GM18502 (cell line): ENCODE results near the gene L3MBTL2.
"Not testable (repeated sequence)": the region's sequence is repeated elsewhere in the genome, so short reads cannot be mapped to it uniquely, and the experiment has no call there.

Experiments used
- ATAC-seq: cut with Tn5 transposase; IDR thresholded peaks from one replicate; pipeline ENCODE4 v1.9.1; 2021; ENCODE audit warnings: mild to moderate bottlenecking; ENCODE audit not compliant: unreplicated experiment, poor library complexity

Gene L3MBTL2

DNA sequence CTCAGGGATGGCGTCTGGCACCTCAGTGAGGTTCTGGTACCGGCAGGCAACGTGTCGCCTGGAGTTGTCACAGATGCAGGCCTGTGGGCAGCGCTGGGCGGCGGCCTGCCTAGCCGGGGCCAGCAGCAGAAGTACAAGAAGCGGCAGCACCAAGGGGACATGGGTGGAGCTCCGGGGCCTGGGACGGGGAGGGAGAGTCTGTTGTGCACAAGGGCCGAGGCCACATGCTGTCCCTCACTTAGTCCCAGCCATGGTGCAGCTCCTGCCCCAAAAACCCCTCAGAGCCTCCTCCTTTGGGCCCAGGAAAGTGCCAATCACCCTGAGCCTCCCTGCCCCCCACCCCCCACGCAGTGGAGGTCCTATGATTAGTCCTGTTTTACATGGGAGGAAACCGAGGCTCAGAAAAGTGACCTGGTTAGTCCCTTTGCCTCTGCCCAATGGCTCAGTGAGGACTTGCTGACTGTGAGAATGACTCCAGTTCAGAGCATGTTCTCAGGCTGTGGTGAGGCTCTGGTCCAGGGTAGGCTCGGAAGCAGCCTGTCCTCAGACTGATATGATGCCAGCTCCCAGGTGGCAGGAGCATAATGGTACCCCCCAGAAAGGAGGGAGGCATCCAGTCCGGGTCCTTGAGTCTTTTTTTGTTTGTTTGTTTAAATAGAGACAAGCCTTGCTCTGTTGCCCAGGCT is 34.5 kb downstream of the L3MBTL2 start:
- no peak for ATAC-seq

DNA sequence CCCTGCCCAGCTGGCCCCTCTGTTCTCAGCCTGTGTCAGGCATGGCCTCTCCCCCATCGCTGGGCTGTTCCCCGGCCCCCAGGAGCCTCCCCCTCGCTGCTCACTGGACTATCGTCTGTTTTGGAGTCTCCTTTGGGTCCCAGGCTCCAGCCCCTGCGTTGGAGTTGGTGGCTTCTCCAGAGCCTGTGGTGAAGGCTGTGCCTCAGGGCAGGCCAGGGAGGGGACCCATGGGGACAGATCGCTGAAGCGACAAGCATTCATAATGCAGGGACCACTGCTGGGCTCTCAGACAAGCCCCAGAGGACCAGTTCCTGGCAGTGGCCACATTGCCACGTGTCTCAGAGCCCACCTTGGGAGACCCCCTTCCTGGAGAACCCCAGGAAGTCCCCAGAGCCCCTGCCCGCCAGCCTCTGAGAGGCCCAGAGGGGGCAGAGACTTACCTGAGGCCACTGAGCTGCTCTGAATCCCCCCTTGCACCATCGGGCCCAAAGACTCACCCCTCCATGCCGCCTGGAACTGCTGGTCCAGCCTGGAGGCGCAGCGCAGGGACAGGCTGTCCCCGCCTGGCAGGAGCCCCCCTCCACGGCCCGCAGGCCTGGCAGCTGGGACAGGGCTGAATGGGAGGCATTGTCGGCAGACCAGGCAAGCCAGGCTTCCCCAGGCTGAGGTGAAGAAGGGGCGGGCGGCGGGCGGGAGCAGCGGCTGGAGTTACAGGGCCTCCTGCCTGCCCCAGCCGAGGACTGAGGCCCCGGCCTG is 35.4 kb downstream of the L3MBTL2 start, which contains the start of gene CHADL:
TSS of gene CHADL (minus strand) at position 555 of the 756 bp plus-strand sequence. CDS start at position 505, 50 bp downstream.
- no peak for ATAC-seq

DNA sequence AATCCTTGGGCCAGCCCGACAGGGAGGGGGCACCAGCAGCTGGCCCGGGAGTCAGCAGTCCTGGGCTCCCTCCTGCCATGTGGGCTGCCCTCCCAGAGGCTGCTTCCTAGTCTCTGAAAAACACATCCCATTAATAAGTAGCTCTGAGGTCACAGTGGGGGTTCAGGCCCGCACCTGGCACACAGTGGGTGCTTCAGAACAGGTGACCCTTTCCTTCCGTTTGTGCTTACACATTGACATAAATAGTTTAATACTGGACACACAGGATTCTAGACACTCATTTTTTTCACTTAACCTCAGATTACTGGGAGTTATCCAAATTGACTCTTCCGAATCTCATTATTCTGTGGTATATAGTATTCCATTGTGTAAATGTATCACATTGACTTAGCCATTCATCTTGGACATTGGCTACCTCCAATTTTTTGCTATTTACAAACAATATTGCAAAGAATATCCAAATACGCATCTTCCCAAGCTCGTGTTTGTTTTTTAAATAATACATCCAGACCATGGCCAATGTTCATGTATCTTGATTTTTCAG is 36.1 kb downstream of the L3MBTL2 start:
- ATAC-seq = no peak

DNA sequence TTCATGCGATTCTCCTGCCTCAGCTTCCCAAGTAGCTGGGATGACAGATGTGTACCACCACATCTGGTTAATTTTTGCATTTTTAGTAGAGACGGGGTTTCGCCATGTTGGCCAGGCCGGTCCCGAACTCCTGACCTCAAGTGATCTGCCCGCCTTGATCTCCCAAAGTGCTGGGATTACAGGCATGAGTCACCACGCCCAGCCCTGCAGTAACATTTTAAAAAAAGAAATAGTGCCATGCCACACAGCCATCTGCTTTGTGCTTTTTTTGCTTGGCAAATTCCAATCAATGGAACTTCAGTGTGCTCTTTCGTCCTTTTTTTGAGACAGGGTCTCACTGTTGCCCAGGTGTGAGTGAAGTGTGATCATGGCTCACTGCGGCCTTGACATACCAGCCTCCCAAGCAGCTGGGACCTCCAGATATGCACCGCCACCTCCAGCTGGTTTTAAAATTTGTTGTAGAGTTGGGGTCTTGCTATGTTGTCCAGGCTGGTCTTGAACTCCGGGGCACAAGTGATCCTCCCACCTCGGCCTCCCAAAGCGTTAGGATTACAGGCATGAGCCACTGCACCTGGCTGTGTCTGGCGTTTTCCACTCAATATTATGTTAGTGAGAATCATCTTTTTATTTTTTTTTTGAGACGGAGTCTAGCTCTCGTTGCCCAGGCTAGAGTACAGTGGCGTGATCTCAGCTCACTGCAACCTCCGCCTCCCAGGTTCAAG is 37.4 kb downstream of the L3MBTL2 start:
- ATAC-seq = no peak

DNA sequence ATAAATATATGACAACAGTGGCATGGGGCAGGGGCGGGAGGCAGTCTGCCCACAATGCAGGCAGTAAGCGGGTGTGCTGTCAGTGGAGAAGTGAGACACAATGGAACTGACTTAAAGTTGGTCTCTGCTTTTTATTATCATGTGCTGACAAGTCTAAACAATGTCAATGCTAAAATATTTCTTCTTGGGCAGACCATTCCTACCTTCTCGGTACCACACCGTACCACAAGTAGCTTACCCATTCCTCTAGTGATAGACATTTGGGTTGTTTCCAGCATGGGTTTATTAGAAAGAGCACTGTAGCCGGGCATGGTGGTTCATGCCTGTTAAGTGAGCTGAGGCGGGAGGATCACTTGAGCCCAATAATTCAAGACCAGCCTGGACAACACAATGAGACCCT is 38.2 kb downstream of the L3MBTL2 start:
- no peak for ATAC-seq

DNA sequence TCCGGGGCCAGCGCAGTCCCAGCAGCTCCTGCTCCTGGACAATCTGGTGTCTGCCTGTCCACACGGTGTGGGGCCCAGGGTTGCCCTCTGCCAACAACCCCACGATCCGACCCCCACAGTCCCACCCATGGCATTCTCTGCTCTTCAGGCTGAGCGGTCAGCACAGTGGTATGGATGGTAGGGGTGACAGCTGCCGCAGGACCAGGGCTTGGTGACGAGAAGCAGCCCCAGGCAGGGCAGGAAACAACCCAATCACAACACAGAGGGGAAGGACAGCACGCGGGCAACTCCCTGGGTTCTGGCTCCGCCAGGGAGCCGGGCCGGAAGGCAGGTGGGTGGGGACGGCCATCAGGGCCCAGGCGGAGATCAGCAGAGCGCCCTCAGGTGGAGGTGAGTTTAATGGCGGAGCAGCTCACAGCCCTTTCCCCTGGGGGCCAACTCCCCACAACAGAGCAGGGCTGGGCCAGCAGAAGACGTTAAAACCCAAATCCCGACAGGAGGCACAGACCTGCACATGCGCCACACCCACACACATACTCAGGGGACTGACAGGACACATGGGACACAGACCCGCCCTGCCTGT is 40.9 kb downstream of the L3MBTL2 start:
- no peak for ATAC-seq

DNA sequence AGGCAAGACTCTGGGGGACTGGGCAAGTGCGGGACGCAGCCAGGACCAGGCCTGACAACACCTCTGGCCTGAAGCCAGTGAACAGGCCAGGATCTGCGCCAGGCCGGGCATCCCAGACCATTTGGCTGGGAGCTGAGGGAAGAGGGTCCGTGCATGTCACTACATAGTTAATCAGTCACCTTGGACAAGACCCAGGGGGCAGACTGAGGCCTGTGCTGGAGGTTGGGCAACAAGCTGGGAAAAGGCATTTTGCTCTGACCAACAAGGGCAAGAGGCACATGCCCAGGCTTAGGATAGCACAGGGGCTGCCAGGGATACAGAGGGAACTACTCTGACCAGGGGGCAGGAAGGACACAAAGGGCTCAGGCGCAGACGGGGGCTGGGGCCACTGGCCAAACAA is 42.6 kb downstream of the L3MBTL2 start:
- ATAC-seq = no peak

DNA sequence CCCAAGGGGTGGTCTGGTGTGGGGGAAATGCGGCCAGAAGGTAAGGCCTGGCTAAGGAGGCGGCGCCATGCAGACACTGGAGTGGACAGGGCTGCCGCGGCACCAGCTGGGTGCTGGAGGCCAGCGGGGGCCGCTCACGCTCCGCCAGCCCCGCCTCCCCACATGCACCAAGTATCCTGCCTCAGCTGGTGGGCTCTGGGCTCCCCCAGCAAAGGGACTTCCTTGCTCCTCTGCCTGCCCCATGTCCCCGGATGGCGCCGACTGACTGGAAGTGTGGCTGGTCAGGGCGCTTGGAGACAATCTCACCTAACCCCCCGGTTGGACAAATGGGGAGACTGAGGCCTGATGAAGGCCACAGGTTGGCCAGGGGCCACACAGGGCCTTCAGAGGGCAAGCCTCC is 43.2 kb downstream of the L3MBTL2 start:
- no peak for ATAC-seq

DNA sequence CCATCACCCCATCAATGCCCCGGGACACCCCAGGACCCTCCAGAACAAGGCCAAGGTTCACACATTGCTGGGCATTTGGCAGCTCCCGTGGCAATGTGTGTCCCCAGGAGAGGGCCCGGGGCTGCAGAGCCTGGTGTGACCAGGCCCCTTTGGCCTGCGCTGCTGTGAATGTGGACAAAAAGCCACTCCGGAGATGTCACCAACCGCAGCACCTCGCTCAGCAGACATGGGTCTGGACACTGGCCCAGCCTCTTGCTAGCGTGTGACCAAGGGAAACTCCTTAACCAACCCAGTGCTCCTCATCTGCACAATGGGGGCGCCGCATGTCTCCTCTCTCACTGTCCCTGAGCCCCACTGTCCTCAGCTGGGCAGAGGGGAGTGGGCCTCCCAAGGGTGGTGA is 43.6 kb downstream of the L3MBTL2 start:
- ATAC-seq = no peak

DNA sequence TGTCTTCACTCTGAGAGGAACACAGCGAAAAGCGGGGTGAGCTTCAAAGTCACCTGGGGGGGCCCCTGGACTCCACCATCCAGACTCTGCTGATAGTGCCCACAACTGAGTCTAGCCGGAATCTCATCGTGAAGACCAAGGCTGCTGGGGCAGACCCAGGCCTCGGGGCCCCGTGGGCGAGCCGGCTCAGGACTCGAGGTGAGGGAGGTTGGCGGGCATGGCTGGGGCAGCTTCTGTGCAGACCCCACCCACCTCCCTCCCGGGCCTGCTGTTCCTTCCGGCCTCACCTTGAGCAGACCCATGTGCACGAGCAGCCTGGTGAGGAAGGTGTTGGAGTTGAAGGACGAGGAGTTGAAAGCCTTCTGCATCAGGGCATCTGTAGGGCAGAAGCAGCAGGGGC is 44.3 kb downstream of the L3MBTL2 start:
- ATAC-seq = no peak

DNA sequence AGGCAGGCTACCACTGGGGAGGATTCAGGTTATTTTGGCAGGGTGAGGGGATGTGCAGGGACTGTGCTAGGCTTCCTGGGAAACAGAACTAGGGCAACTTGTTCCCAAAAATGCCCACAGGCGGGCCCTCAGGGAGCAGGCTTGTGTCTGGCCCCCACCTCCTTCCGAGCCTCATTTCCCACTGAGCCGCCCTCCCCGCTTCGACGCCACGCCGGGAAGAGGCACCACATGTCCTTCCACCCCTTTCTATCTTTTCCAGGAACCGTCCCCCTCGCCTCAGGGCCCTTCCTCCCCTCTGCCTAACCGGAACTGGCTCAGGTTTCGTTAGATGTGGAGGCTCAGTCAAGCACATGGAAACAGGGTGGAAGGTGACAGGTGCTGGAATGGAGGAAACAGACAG is 45.0 kb downstream of the L3MBTL2 start:
- ATAC-seq = no peak

DNA sequence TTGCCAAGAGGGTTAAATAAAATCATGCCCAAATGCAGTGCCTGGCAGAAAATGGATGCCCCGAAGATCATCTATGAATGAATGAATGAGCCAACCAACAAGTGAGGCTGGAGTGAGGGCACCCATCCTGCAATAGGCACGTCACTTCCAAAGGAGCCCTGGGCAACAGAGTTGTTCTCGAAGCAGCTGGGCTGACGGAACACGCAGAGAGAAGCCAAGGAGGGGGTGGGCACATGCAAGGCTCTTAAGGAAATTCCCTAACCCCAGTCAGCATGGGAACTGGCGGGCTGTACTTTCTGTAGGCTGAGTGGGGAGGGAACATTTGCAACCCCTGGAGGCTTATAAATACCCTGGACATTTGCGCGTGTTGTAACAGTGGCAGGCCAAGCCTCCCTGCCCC is 47.3 kb downstream of the L3MBTL2 start:
- ATAC-seq = no peak

DNA sequence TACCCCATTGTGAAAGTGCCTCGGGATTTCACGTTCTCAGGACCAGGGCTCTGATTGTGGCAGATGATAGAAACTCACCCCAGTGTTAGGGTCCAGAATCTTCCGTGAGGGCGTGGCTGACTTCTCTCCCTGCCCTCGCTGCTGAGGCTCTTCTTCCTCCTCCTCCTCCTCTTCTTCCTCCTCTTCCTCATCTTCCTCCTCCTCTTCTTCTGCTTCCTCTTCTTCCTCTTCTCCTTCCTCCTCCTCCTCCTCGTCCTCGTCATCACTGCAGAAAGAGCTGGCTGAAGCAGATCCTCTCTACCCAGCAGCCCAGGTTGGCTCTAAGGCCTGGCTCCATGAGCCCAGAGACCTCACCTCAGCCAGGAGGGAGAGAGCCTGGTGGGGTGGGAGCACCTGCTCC is 49.1 kb downstream of the L3MBTL2 start:
- no peak for ATAC-seq

DNA sequence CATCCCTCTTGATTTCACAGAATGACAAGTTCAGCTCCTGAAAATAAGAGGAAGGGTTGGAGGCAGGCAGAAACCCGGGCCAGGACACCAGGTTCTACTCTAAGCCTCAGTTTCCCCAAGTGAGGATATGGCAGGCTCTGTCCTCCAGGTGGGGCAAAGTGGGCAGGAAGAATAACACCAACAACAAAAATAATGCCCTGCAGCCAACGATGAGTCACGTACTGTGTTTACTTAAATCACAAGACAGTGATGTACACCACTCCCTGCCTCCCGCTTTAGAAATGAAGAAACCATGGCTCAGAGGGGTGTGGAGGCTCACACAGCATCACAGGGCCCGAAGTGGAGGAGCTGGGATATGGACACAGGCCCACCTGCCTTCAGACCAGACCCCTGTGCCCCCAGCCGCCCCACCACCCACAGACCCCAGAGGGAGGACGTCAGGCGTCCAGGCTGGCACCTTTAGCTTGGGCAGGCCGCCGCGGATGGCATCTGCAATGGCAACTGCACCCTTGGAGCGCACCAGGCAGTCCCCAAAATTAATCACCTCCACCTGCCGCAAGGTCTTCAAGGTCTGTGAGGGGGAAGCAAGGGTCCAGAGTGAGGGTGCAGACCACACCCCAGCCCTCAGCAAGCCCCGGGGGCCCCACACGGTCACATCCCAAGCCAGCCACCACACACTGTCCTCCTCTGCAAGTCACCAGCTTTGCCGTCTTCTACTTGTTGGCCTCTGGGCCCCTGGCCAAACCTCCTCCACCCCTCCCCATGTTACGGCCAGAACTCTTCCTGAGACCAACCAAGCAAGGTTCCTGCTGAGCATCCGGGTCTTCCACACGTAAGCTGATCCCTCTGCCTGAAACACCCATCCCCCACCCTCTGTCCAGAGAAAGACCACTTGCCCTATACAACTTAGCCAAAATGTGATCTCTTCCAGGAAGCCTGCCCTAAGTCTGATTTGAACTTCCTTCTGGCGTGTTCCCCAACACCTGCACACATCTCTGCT is 51.4 kb downstream of the L3MBTL2 start:
- no peak for ATAC-seq

DNA sequence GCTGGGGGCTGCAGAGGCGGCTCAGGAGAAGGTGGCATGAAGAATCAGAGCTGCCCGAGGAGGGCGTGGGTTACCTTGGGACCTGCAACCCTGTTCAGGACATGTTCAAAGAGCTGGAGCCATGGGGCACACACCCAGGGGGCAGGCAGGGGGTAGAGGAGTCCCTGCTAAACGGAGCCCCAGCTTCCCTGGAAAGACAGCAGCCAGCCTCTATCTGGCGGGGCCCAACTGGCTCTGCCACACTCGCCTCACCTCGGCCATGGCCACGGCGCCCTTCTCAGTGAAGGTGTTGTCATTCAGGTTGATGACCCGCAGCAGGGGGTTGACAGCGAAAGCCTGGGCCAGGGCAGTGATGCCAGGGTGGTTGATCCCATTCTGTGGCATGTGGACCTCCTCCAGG is 52.6 kb downstream of the L3MBTL2 start:
- ATAC-seq = no peak

DNA sequence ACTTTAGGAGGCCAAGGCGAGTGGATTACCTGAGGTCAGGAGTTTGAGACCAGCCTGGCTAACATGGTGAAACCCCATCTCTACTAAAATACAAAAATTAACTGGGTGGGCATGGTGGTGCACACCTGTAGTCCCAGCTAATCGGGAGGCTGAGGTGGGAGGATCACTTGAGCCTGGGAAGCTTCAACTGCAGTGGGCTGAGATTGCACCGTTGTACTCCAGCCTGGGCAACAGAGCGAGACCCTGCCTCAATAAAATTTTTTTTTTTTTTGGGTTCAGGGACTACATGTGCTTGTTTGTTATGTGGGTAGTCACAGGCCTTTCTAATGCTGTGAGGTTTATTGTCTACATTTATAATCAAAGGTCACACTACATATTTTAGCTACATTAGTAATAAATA is 54.6 kb downstream of the L3MBTL2 start:
- not testable (repeated sequence) for ATAC-seq

DNA sequence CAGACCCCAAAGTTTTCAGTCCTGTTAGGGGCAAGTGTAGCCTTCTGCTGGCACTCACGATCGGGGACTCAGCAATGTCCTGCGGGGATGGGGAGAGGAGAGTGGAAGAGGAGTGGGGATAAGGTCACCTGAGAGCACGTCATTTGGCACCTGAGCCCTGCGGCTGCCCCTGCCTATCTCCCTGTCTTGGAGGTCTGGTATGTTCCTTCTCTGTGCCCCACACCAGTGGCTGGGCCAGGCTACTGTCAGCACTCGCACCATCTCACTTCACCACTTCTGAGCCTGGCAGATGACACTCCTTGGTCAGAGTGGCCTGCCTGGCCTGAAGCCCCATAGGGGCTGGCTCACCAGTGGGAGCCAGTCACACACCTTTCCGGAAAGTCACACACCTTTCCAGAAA is 55.8 kb downstream of the L3MBTL2 start:
- ATAC-seq = no peak

DNA sequence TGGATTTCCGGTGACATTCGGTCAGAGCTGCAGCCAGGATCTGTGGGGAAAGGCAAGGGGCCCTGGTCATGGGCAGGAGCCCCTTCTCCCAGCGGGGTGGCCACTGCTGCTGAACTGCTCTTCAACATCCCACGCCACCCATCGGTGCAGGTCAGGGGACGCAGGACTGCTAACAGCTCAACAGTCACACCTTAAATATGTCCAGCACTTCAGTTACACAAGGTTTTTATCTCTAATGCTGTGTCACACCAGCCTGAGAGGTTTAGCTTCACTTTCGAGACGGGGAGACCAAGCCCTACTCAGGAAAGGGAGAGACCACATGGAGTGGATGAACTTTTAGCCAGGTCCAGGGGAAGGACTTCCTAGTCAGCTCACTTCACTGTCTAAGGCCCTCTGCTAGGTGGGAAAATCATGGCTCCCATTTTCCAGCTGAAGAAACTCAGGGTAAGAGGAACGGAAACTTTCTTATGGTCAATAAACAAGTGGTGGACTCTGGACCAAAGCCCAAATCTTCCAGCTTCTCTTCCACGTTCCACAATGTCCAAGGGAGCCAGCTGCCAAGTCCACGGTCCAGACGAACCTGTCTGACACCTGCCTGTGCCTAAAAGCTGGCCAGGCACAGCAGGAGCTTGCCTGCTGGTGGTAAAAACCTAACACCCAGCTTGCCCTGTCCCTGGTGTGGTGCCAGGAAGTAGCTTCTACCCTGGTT is 56.6 kb downstream of the L3MBTL2 start:
- ATAC-seq = no peak

DNA sequence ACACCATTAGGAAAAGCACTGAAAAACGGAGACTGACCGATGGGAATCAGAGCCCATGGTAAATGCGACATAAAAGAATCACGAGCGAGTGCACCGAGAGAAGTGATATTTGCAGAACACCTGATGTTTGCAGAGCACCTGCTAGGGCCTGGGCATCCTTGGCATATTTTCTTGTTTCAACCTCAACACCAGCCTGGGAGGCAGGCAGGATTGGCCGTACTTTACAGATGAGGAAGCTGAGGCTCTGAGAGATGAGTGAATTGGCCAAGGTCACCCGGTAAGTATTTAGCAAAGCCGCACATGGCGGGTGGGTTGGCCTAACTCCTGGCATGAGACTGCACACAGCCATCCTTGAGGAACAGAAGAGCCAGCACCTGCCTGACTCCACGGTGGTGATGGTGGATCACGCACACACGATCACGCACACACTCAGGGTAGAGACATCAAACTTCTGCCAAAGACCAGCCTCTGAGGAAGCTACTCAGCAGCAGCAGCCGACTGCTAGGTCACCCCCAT is 57.2 kb downstream of the L3MBTL2 start:
- no peak for ATAC-seq
